WTC11 (cell line): ENCODE measurements around the gene INA. TPM values are rescaled to one million over a fixed set of nuclear protein-coding genes. Genes with fewer than 3 reads are reported as not detected.

Experiments
- ATAC-seq: fragments of 200-7000 bp; cut with Tn5 transposase; 2 replicates; pipeline ENCODE4 v1.10.0; 2021; ENCODE audit warnings: mild to moderate bottlenecking, moderate library complexity
- CTCF ChIA-PET: fragments of 300-600 bp; sonication (Branson Sonifier 250); formaldehyde crosslinking; loops from one replicate; lab custom pipeline; 2021; ENCODE audit warnings: antibody characterized with exemption; lab: Charles Lee
- POLR2A ChIA-PET: fragments of 350-600 bp; sonication (Branson Sonifier 250); formaldehyde crosslinking; loops from one replicate; lab custom pipeline; 2021; ENCODE audit warnings: antibody characterized with exemption; lab: Charles Lee
- DNase-seq: peaks from one replicate; pipeline ENCODE4 v3.0.0; 2021; ENCODE audit warnings: low spot score
- H3K27ac Mint-ChIP-seq: 2 replicates; pipeline ENCODE4 v1.8.0; 2021; ENCODE audit warnings: mixed read lengths
- H3K27me3 Mint-ChIP-seq: 2 replicates; pipeline ENCODE4 v1.8.0; 2021; ENCODE audit warnings: low read depth, mild to moderate bottlenecking, moderate library complexity, mixed read lengths
- H3K36me3 Mint-ChIP-seq: 2 replicates; pipeline ENCODE4 v1.8.0; 2021; ENCODE audit warnings: mixed read lengths
- H3K4me1 Mint-ChIP-seq: 2 replicates; pipeline ENCODE4 v1.8.0; 2022; ENCODE audit warnings: mixed read lengths
- H3K4me3 Mint-ChIP-seq: 2 replicates; pipeline ENCODE4 v1.8.0; 2021; ENCODE audit warnings: mild to moderate bottlenecking, moderate library complexity, mixed read lengths
- H3K9me3 Mint-ChIP-seq: 2 replicates; pipeline ENCODE4 v1.8.0; 2021; ENCODE audit warnings: mixed read lengths
- CREM ChIP-seq: sonication (generic); formaldehyde crosslinking; IDR thresholded peaks from 2 replicates; pipeline ENCODE4 v1.8.1; 2022; ENCODE audit warnings: mild to moderate bottlenecking, missing genetic modification reagents, moderate library complexity
- ELF4 ChIP-seq: sonication (generic); formaldehyde crosslinking; IDR thresholded peaks from 2 replicates; pipeline ENCODE4 v1.8.1; 2022; ENCODE audit warnings: low read depth, mild to moderate bottlenecking, moderate library complexity, missing genetic modification reagents
- FOXJ3 ChIP-seq: sonication (generic); formaldehyde crosslinking; IDR thresholded peaks from 2 replicates; pipeline ENCODE4 v1.9.0; 2021; ENCODE audit warnings: missing genetic modification reagents, mild to moderate bottlenecking, borderline replicate concordance
- FOXK1 ChIP-seq: sonication (generic); formaldehyde crosslinking; IDR thresholded peaks from 2 replicates; pipeline ENCODE4 v1.8.0; 2022; ENCODE audit warnings: mild to moderate bottlenecking, moderate library complexity, missing genetic modification reagents
- SMAD3 ChIP-seq: sonication (generic); formaldehyde crosslinking; IDR thresholded peaks from 2 replicates; pipeline ENCODE4 v1.8.0; 2022; ENCODE audit warnings: missing genetic modification reagents, mild to moderate bottlenecking, borderline replicate concordance
- SP1 ChIP-seq: sonication (generic); formaldehyde crosslinking; conservative IDR thresholded peaks from 2 replicates; pipeline ENCODE4 v1.8.1; 2022; ENCODE audit warnings: missing genetic modification reagents
- TP53 ChIP-seq: sonication (generic); formaldehyde crosslinking; IDR thresholded peaks from 2 replicates; pipeline ENCODE4 v1.8.1; 2023; ENCODE audit warnings: mild to moderate bottlenecking, missing genetic modification reagents
- ZNF219 ChIP-seq: sonication (generic); formaldehyde crosslinking; IDR thresholded peaks from 2 replicates; pipeline ENCODE4 v1.8.0; 2023; ENCODE audit warnings: missing genetic modification reagents, mild to moderate bottlenecking, borderline replicate concordance
- ZNF232 ChIP-seq: sonication (generic); formaldehyde crosslinking; IDR thresholded peaks from 2 replicates; pipeline ENCODE4 v1.8.0; 2022; ENCODE audit warnings: mild to moderate bottlenecking, missing genetic modification reagents
- ZNF317 ChIP-seq: sonication (generic); formaldehyde crosslinking; IDR thresholded peaks from 2 replicates; pipeline ENCODE4 v1.8.1; 2023; ENCODE audit warnings: low read depth, mild to moderate bottlenecking, moderate library complexity, missing genetic modification reagents, borderline replicate concordance
- ZNF396 ChIP-seq: fragments of 250-450 bp; sonication (Bioruptor Pico); IDR thresholded peaks from 2 replicates; pipeline ENCODE4 v1.8.0; 2021; ENCODE audit warnings: mild to moderate bottlenecking, moderate library complexity, borderline replicate concordance
- ZNF423 ChIP-seq: fragments of 250-450 bp; sonication (Bioruptor Pico); IDR thresholded peaks from 2 replicates; pipeline ENCODE4 v2.1.2; 2022; ENCODE audit warnings: mild to moderate bottlenecking, moderate library complexity
- total RNA-seq: library from RNA; stranded (reverse); gene quantifications from 3 replicates; pipeline ENCODE4 v1.2.3, GENCODE V29; 2021
- TF ChIP-seq, protein P1 (sequence below): sonication (generic); formaldehyde crosslinking; IDR thresholded peaks from 2 replicates; pipeline ENCODE4 v1.8.0; 2023; ENCODE audit warnings: mild to moderate bottlenecking, missing genetic modification reagents
- TF ChIP-seq, protein P2 (sequence below): sonication (generic); formaldehyde crosslinking; IDR thresholded peaks from 2 replicates; pipeline ENCODE4 v1.8.1; 2023; ENCODE audit warnings: mild to moderate bottlenecking, moderate library complexity, missing genetic modification reagents
- TF ChIP-seq, protein P3 (sequence below): sonication (generic); formaldehyde crosslinking; IDR thresholded peaks from 2 replicates; pipeline ENCODE4 v1.8.1; 2023; ENCODE audit warnings: mild to moderate bottlenecking, missing genetic modification reagents, moderate library complexity
- TF ChIP-seq, protein P4 (sequence below): fragments of 250-450 bp; sonication (Bioruptor Pico); IDR thresholded peaks from 2 replicates; pipeline ENCODE4 v1.8.0; 2021; ENCODE audit warnings: mild to moderate bottlenecking
- TF ChIP-seq, protein P5 (sequence below): sonication (generic); formaldehyde crosslinking; IDR thresholded peaks from 2 replicates; pipeline ENCODE4 v1.8.1; 2023; ENCODE audit warnings: mild to moderate bottlenecking, missing genetic modification reagents

Gene INA
- total RNA-seq, 1 experiment from 2014 or later = 20.3 TPM

DNA sequence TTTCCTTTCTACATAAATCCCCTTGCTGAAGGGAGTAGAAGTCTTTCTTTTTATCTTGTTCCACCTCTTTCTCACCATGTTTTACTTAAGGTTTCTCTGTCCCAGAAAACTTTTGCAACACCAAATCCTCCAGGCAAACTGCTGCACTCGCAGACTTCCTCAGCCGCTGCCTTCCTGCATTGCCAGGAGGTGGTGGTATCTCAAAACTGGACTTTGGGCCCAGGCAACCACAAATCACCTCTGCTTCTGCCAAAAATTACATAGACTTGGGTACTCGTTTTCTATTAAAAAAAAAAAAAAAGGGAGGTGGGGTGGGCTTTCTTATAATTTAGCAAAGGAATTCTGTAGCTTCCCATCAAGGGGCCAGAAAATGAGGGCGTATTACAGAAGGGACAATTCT is 14.7 kb downstream of the INA start (continued):
- TF ChIP-seq ZNF396 (CRISPR knock-in tag) (no peak), ZNF423 (CRISPR knock-in tag) (no peak), FOXJ3 (CRISPR knock-in tag) (no peak), ELF4 (CRISPR knock-in tag) (no peak)

DNA sequence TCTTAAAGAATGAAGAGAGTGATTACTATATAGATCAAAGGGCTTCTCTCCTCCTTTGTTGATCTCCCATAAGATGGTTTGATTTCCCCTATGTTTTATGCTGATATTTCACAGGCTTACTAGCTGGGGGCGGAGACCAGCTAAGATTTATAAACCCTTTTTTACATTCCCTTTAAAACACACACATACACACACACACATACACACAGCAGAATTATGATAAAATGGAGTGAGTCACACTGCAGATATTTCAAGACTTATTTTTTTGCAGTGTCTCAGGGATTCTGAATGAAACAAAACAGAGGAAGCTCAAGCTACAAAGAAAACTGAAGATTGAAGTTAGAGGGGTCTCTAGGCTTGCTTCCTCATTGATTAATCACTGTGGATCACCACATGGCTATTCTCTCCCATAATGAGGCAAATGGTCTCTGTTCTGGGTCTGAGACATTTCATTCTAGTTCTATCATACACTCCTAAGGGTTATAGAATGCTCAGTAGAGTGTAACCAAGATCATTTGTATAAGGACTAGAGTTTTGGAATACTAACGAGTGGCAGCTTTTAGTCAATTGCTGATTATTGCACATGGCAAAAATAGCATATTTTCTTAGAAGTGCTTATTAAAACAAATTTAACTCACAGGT is 18.6 kb downstream of the INA start:
- H3K27me3 Mint-ChIP-seq = no peaks in the 10 kb centered on the region
- no peaks in the 10 kb centered on the region for H3K4me1 Mint-ChIP-seq
- no peak overlapping the region for H3K27ac Mint-ChIP-seq
- H3K36me3 Mint-ChIP-seq = no peaks in the 10 kb centered on the region
- ATAC-seq (no peak), DNase-seq (no peak)
- H3K9me3 Mint-ChIP-seq = no peaks in the 10 kb centered on the region
- ChIA-PET CTCF (interaction anchor here (1.4 kb wide), 1 partner anchor 51 kb away, joined by 4 read pairs; no protein-coding TSS in a partner anchor), POLR2A (interaction anchor here (1.2 kb wide), 1 partner anchor 126 kb away, joined by 4 read pairs; no protein-coding TSS in a partner anchor)
- no peak overlapping the region for H3K4me3 Mint-ChIP-seq
- TF ChIP-seq, protein P1, sequence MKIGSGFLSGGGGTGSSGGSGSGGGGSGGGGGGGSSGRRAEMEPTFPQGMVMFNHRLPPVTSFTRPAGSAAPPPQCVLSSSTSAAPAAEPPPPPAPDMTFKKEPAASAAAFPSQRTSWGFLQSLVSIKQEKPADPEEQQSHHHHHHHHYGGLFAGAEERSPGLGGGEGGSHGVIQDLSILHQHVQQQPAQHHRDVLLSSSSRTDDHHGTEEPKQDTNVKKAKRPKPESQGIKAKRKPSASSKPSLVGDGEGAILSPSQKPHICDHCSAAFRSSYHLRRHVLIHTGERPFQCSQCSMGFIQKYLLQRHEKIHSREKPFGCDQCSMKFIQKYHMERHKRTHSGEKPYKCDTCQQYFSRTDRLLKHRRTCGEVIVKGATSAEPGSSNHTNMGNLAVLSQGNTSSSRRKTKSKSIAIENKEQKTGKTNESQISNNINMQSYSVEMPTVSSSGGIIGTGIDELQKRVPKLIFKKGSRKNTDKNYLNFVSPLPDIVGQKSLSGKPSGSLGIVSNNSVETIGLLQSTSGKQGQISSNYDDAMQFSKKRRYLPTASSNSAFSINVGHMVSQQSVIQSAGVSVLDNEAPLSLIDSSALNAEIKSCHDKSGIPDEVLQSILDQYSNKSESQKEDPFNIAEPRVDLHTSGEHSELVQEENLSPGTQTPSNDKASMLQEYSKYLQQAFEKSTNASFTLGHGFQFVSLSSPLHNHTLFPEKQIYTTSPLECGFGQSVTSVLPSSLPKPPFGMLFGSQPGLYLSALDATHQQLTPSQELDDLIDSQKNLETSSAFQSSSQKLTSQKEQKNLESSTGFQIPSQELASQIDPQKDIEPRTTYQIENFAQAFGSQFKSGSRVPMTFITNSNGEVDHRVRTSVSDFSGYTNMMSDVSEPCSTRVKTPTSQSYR (CRISPR knock-in tag) = no peak
- TF ChIP-seq, protein P2, sequence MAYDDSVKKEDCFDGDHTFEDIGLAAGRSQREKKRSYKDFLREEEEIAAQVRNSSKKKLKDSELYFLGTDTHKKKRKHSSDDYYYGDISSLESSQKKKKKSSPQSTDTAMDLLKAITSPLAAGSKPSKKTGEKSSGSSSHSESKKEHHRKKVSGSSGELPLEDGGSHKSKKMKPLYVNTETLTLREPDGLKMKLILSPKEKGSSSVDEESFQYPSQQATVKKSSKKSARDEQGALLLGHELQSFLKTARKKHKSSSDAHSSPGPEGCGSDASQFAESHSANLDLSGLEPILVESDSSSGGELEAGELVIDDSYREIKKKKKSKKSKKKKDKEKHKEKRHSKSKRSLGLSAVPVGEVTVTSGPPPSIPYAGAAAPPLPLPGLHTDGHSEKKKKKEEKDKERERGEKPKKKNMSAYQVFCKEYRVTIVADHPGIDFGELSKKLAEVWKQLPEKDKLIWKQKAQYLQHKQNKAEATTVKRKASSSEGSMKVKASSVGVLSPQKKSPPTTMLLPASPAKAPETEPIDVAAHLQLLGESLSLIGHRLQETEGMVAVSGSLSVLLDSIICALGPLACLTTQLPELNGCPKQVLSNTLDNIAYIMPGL (CRISPR knock-in tag) = no peak
- TF ChIP-seq, protein P3, sequence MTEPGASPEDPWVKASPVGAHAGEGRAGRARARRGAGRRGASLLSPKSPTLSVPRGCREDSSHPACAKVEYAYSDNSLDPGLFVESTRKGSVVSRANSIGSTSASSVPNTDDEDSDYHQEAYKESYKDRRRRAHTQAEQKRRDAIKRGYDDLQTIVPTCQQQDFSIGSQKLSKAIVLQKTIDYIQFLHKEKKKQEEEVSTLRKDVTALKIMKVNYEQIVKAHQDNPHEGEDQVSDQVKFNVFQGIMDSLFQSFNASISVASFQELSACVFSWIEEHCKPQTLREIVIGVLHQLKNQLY (CRISPR knock-in tag) = no peak
- TF ChIP-seq ZNF317 (CRISPR knock-in tag) = no peak
- TF ChIP-seq ZNF232 = no peak
- TF ChIP-seq, all 79 proteins: peak for 0

DNA sequence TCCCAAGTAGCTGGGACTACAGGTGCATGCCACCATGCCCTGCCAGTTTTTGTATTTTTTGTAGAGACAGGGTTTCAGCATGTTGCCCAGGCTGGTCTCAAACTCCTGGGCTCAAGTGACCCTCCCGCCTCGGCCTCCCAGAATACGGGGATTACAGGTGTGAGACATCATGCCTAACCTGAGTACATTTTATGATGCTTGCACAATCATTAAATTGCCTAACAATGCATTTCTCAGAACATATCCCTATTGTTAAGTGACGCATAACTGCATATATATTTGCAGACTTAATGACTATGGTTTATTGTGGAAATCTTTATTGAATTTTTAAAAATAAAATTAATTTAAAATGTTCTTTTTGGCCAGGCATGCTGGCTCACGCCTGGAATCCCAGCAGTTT is 30.7 kb downstream of the INA start:
- POLR2A ChIA-PET = no interaction called here

DNA sequence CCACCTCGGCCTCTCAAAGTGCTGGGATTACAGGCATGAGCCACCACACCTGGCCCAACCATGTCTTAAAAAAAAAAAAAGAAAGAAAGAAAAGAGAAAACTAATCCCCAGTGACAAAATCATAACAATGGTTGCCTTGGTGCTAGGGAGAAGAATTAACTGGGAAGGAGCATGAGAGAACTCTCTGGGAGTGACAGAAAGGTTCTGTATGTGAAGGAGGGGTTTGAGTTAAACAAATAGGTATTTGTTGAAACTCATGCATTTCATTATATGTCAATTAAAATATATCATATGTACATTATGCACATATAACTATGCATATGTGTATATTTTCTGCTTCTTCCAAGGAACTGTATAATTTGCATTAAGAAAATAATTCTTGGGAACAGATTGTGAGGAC is 33.3 kb downstream of the INA start:
- Mint-ChIP-seq H3K9me3 (no peaks in the 10 kb centered on the region), H3K36me3 (peaks cover 48% of the 10 kb centered on the region), H3K4me1 (no peaks in the 10 kb centered on the region), H3K27ac (no peak overlapping the region), H3K27me3 (no peaks in the 10 kb centered on the region), H3K4me3 (no peak overlapping the region)
- ATAC-seq (no peak), DNase-seq (no peak)
- ChIA-PET POLR2A (no interaction called here), CTCF (interaction anchor here (1.3 kb wide), 1 partner anchor 24 kb away, joined by 3 read pairs; no protein-coding TSS in a partner anchor)
- TF ChIP-seq, protein P4, sequence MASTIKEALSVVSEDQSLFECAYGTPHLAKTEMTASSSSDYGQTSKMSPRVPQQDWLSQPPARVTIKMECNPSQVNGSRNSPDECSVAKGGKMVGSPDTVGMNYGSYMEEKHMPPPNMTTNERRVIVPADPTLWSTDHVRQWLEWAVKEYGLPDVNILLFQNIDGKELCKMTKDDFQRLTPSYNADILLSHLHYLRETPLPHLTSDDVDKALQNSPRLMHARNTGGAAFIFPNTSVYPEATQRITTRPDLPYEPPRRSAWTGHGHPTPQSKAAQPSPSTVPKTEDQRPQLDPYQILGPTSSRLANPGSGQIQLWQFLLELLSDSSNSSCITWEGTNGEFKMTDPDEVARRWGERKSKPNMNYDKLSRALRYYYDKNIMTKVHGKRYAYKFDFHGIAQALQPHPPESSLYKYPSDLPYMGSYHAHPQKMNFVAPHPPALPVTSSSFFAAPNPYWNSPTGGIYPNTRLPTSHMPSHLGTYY = no peak
- TF ChIP-seq CREM (no peak), SMAD3 (CRISPR knock-in tag) (no peak)
- TF ChIP-seq, protein P5, sequence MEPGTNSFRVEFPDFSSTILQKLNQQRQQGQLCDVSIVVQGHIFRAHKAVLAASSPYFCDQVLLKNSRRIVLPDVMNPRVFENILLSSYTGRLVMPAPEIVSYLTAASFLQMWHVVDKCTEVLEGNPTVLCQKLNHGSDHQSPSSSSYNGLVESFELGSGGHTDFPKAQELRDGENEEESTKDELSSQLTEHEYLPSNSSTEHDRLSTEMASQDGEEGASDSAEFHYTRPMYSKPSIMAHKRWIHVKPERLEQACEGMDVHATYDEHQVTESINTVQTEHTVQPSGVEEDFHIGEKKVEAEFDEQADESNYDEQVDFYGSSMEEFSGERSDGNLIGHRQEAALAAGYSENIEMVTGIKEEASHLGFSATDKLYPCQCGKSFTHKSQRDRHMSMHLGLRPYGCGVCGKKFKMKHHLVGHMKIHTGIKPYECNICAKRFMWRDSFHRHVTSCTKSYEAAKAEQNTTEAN = no peak
- TF ChIP-seq, protein P3 (CRISPR knock-in tag) = no peak

More for the DNA sequence above, 30.7 kb downstream of the INA start:
- H3K9me3 Mint-ChIP-seq = no peaks in the 10 kb centered on the region
- peaks cover 45% of the 10 kb centered on the region for H3K36me3 Mint-ChIP-seq
- TF ChIP-seq SP1 (CRISPR knock-in tag) (no peak), ZNF396 (CRISPR knock-in tag) (no peak), TP53 (CRISPR knock-in tag) (no peak), ZNF219 (CRISPR knock-in tag) (no peak), FOXK1 (no peak)
- TF ChIP-seq, protein P2 (CRISPR knock-in tag) = no peak
- H3K4me1 Mint-ChIP-seq = no peaks in the 10 kb centered on the region
- no peak overlapping the region for H3K4me3 Mint-ChIP-seq
- CTCF ChIA-PET = no interaction called here
- ATAC-seq (no peak), DNase-seq (no peak)
- no peaks in the 10 kb centered on the region for H3K27me3 Mint-ChIP-seq
- no peak overlapping the region for H3K27ac Mint-ChIP-seq
